ENCODE data around the gene LAYN.
A peak's percentile ranks its signal among the peaks of the same experiment; 100 is the strongest.

The LAYN gene

GRCh38 chr11:111549869-111550203 lies 9.3 kb downstream of the LAYN start:
- FAIRE-seq: no peak
- DNase-seq (ENCODE audit: insufficient read length): no peak
- TF ChIP-seq POLR2AphosphoS5 (IDR thresholded peaks at IDR 0.05; ENCODE audit: low read depth, low read length) (no peak), TAF1 (IDR thresholded peaks at IDR 0.05; ENCODE audit: borderline replicate concordance, low read depth, low read length) (no peak), POLR2A (IDR thresholded peaks at IDR 0.05; ENCODE audit: low read depth, low read length) (no peak)

GRCh38 chr11:111550258-111550657 lies 9.7 kb downstream of the LAYN start:
- TF ChIP-seq TAF1 (IDR thresholded peaks at IDR 0.05; ENCODE audit: borderline replicate concordance, low read depth, low read length): no peak
- FAIRE-seq: no peak
- DNase-seq (ENCODE audit: insufficient read length): no peak

- DNase-seq (ENCODE audit: insufficient read length) (no peak), FAIRE-seq (no peak)
- no peak for TF ChIP-seq POLR2A (IDR thresholded peaks at IDR 0.05; ENCODE audit: low read depth, low read length)
- TF ChIP-seq TAF1 (IDR thresholded peaks at IDR 0.05; ENCODE audit: borderline replicate concordance, low read depth, low read length): no peak
- TF ChIP-seq POLR2AphosphoS5 (IDR thresholded peaks at IDR 0.05; ENCODE audit: low read depth, low read length): no peak
Observed at GRCh38 chr11:111554532-111554931, 14.0 kb downstream of the LAYN start.

GRCh38 chr11:111555255-111555654 lies 14.7 kb downstream of the LAYN start:
- no peak for FAIRE-seq
- DNase-seq (ENCODE audit: insufficient read length): no peak

GRCh38 chr11:111557425-111558111 lies 17.0 kb downstream of the LAYN start:
- TF ChIP-seq POLR2AphosphoS5 (IDR thresholded peaks at IDR 0.05; ENCODE audit: low read depth, low read length) (no peak), POLR2A (IDR thresholded peaks at IDR 0.05; ENCODE audit: low read depth, low read length) (no peak), TAF1 (IDR thresholded peaks at IDR 0.05; ENCODE audit: borderline replicate concordance, low read depth, low read length) (no peak)
- FAIRE-seq (no peak), DNase-seq (ENCODE audit: insufficient read length) (no peak)

More at GRCh38 chr11:111555255-111555654, 14.7 kb downstream of the LAYN start:
- TF ChIP-seq TAF1 (IDR thresholded peaks at IDR 0.05; ENCODE audit: borderline replicate concordance, low read depth, low read length) (no peak), POLR2AphosphoS5 (IDR thresholded peaks at IDR 0.05; ENCODE audit: low read depth, low read length) (no peak), POLR2A (IDR thresholded peaks at IDR 0.05; ENCODE audit: low read depth, low read length) (no peak)

GRCh38 chr11:111559800-111560464 lies 19.4 kb downstream of the LAYN start:
- TF ChIP-seq POLR2A (IDR thresholded peaks at IDR 0.05; ENCODE audit: low read depth, low read length): no peak
- no peak for TF ChIP-seq POLR2AphosphoS5 (IDR thresholded peaks at IDR 0.05; ENCODE audit: low read depth, low read length)
- no peak for TF ChIP-seq TAF1 (IDR thresholded peaks at IDR 0.05; ENCODE audit: borderline replicate concordance, low read depth, low read length)
- DNase-seq (ENCODE audit: insufficient read length) (no peak), FAIRE-seq (peak; percentile 63)

GRCh38 chr11:111560800-111561199 lies 20.3 kb downstream of the LAYN start:
- DNase-seq (ENCODE audit: insufficient read length) (no peak), FAIRE-seq (no peak)
- TF ChIP-seq POLR2A (IDR thresholded peaks at IDR 0.05; ENCODE audit: low read depth, low read length): no peak
- TF ChIP-seq TAF1 (IDR thresholded peaks at IDR 0.05; ENCODE audit: borderline replicate concordance, low read depth, low read length): no peak
- TF ChIP-seq POLR2AphosphoS5 (IDR thresholded peaks at IDR 0.05; ENCODE audit: low read depth, low read length): no peak

GRCh38 chr11:111561306-111561705 lies 20.8 kb downstream of the LAYN start:
- FAIRE-seq (no peak), DNase-seq (ENCODE audit: insufficient read length) (no peak)
- TF ChIP-seq POLR2A (IDR thresholded peaks at IDR 0.05; ENCODE audit: low read depth, low read length) (no peak), POLR2AphosphoS5 (IDR thresholded peaks at IDR 0.05; ENCODE audit: low read depth, low read length) (no peak), TAF1 (IDR thresholded peaks at IDR 0.05; ENCODE audit: borderline replicate concordance, low read depth, low read length) (no peak)

- FAIRE-seq (no peak), DNase-seq (ENCODE audit: insufficient read length) (no peak)
- TF ChIP-seq POLR2A (IDR thresholded peaks at IDR 0.05; ENCODE audit: low read depth, low read length): no peak
- no peak for TF ChIP-seq POLR2AphosphoS5 (IDR thresholded peaks at IDR 0.05; ENCODE audit: low read depth, low read length)
- no peak for TF ChIP-seq TAF1 (IDR thresholded peaks at IDR 0.05; ENCODE audit: borderline replicate concordance, low read depth, low read length)
Observed at GRCh38 chr11:111561791-111562325, 21.3 kb downstream of the LAYN start.

- DNase-seq (ENCODE audit: insufficient read length) (no peak), FAIRE-seq (no peak)
- TF ChIP-seq POLR2AphosphoS5 (IDR thresholded peaks at IDR 0.05; ENCODE audit: low read depth, low read length): no peak
- TF ChIP-seq POLR2A (IDR thresholded peaks at IDR 0.05; ENCODE audit: low read depth, low read length): no peak
- TF ChIP-seq TAF1 (IDR thresholded peaks at IDR 0.05; ENCODE audit: borderline replicate concordance, low read depth, low read length): no peak
Observed at GRCh38 chr11:111562692-111563389, 22.3 kb downstream of the LAYN start.

GRCh38 chr11:111565114-111565720 lies 24.7 kb downstream of the LAYN start:
- DNase-seq (ENCODE audit: insufficient read length): no peak
- peak; percentile 86 for FAIRE-seq
- TF ChIP-seq TAF1 (IDR thresholded peaks at IDR 0.05; ENCODE audit: borderline replicate concordance, low read depth, low read length) (no peak), POLR2AphosphoS5 (IDR thresholded peaks at IDR 0.05; ENCODE audit: low read depth, low read length) (no peak), POLR2A (IDR thresholded peaks at IDR 0.05; ENCODE audit: low read depth, low read length) (no peak)
